Measurements from ENCODE around the gene PHLPP2. TPM values are rescaled to one million over a fixed set of nuclear protein-coding genes. Genes with fewer than 3 reads are reported as not detected.

PHLPP2 gene
- total and polyA plus RNA-seq, 12 donors = 0.77 to 5.3 (median 3.4) TPM

GRCh38 chr16:71645450-71645849, 79.1 kb downstream of the PHLPP2 start:
- no peak for ATAC-seq
- intact Hi-C loops (cut with DNase I) = no loop called here
- 82 to 89% methylated on average over 4 of the region's 4 CpGs for WGBS, 2 donors
- Histone ChIP-seq H3K4me1 (no peaks in the 10 kb centered on the region), H3K27ac (no peak overlapping the region), H3K36me3 (peaks cover 0 to 70% (median 15%) of the 10 kb centered on the region in 9 donors), H3K27me3 (no peaks in the 10 kb centered on the region), H3K4me3 (no peak overlapping the region), H3K9me3 (no peaks in the 10 kb centered on the region)
- TF ChIP-seq CTCF (IDR thresholded peaks at IDR 0.05) = peak in 3 of 9 donors; percentile 23 to 41 (median 26)
- DNase-seq = no peak

DNA sequence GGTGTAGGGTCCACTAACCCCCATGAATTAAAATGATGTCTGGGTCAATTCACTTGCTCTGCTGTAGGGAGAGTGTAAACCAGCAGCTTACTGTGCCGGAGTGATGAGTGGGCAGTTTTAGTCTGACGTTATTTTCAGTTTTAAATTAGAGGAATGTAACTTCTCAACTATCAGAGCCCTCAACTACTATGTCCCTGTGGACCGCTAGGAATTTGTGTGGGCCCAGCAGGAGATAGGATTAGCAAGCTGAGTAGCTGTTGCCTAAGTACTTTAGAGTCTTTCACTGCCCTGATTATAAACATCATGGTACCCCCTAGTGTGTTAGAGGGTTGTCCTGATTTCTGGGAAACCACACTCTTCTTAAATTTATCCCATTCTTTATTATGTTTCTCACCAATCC, 87.1 kb downstream of the PHLPP2 start:
- peak in 7 of 8 donors; percentile 33 to 87 (median 64) for ATAC-seq
- TF ChIP-seq CTCF (IDR thresholded peaks at IDR 0.05) = no peak

GRCh38 chr16:71635632-71636031, 88.9 kb downstream of the PHLPP2 start:
- intact Hi-C loops (cut with DNase I) = no loop called here
- DNase-seq = no peak
- no peak for ATAC-seq

More for the DNA sequence above, 87.1 kb downstream of the PHLPP2 start:
- intact Hi-C loops (cut with DNase I) = no loop called here
- Histone ChIP-seq H3K36me3 (peaks cover 0 to 14% (median 0%) of the 10 kb centered on the region in 9 donors), H3K4me3 (no peak overlapping the region), H3K27ac (peak overlapping the region in 1 of 10 donors; percentile 7), H3K9me3 (no peaks in the 10 kb centered on the region), H3K4me1 (no peaks in the 10 kb centered on the region), H3K27me3 (no peaks in the 10 kb centered on the region)
- WGBS, 2 donors = 44 to 48% methylated on average over 3 of the region's 3 CpGs
- no peak for DNase-seq

GRCh38 chr16:71631776-71632175, 92.7 kb downstream of the PHLPP2 start:
- no peak for TF ChIP-seq CTCF (IDR thresholded peaks at IDR 0.05)
- H3K9me3 ChIP-seq = no peaks in the 10 kb centered on the region
- ATAC-seq = no peak
- peaks cover 5 to 32% (median 18%) of the 10 kb centered on the region in 7 donors for H3K27me3 ChIP-seq
- no peaks in the 10 kb centered on the region for H3K36me3 ChIP-seq
- H3K4me3 ChIP-seq = no peak overlapping the region
- intact Hi-C loops (cut with DNase I) = no loop called here
- no peak for DNase-seq
- WGBS, 2 donors = 38 to 47% methylated on average over 4 of the region's 4 CpGs
- H3K27ac ChIP-seq = no peak overlapping the region
- peaks cover 0 to 5% (median 2%) of the 10 kb centered on the region in 9 donors for H3K4me1 ChIP-seq

More at GRCh38 chr16:71635632-71636031, 88.9 kb downstream of the PHLPP2 start:
- WGBS, 2 donors = 58 to 68% methylated on average over 2 of the region's 2 CpGs
- H3K27ac ChIP-seq = no peak overlapping the region
- TF ChIP-seq CTCF (IDR thresholded peaks at IDR 0.05) = no peak
- no peaks in the 10 kb centered on the region for H3K27me3 ChIP-seq
- no peaks in the 10 kb centered on the region for H3K4me1 ChIP-seq
- no peak overlapping the region for H3K4me3 ChIP-seq
- H3K9me3 ChIP-seq = no peaks in the 10 kb centered on the region
- H3K36me3 ChIP-seq = peaks cover 0 to 11% (median 0%) of the 10 kb centered on the region in 9 donors

Measured in heart right ventricle (tissue), 16 donors.